Type B pancreatic cell (in vitro differentiated cells): ENCODE data around the gene ARHGAP44. TPM values are rescaled to one million over a fixed set of nuclear protein-coding genes. Genes with fewer than 3 reads are reported as not detected.

Source experiments
- DNase-seq: peaks from one replicate; pipeline ENCODE4 v3.0.0; 2021; ENCODE audit warnings: mixed read lengths; ENCODE audit not compliant: unreplicated experiment; ENCODE audit errors: extremely low spot score
- H3K27ac Mint-ChIP-seq: 2 replicates; pipeline ENCODE4 v1.8.0; 2021; ENCODE audit warnings: mild to moderate bottlenecking, mixed read lengths
- H3K27me3 Mint-ChIP-seq: 2 replicates; pipeline ENCODE4 v1.8.0; 2021; ENCODE audit warnings: mixed read lengths
- H3K36me3 Mint-ChIP-seq: 2 replicates; pipeline ENCODE4 v1.8.0; 2021; ENCODE audit warnings: mixed read lengths
- H3K4me1 Mint-ChIP-seq: one replicate; pipeline ENCODE4 v1.8.0; 2021; ENCODE audit warnings: mixed read lengths; ENCODE audit not compliant: unreplicated experiment
- H3K4me3 Mint-ChIP-seq: 2 replicates; pipeline ENCODE4 v1.8.0; 2021; ENCODE audit warnings: mild to moderate bottlenecking, mixed read lengths
- H3K9me3 Mint-ChIP-seq: 2 replicates; pipeline ENCODE4 v1.8.0; 2021; ENCODE audit warnings: mixed read lengths
- total RNA-seq: library from RNA; stranded (reverse); gene quantifications from 2 replicates; pipeline ENCODE4 v1.2.1, GENCODE V29; 2021; ENCODE audit warnings: low replicate concordance
- TF ChIP-seq, protein P1 (sequence below): fragments of 200-600 bp; sonication (generic); conservative IDR thresholded peaks from 2 replicates; pipeline ENCODE4 v1.5.0; 2021; ENCODE audit warnings: antibody characterized with exemption, mild to moderate bottlenecking

ARHGAP44 gene
- total RNA-seq, 1 donor from 2014 or later = 10.9 TPM

DNA sequence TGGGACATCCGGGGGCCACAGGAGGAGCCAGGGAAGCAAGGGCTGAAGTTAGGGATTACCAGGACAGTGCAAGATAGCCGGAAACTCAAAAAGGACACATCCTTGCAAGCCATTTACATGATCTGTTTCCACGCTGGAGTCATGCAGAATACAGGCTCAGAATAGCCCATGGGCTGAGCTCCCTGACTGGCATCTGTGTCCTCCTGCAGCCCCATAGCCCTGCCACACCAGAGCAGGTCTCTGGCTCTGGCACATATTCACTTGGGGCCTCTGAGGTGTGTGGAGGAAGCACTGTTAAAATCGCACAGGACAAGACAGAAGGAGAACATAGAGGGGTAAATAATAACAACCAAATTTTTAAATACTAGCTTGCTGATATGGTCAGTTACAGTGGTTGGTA lies 162.7 kb downstream of the ARHGAP44 start:
- Mint-ChIP-seq H3K27ac (no peak overlapping the region), H3K9me3 (no peaks in the 10 kb centered on the region), H3K4me1 (no peaks in the 10 kb centered on the region), H3K4me3 (no peak overlapping the region), H3K27me3 (no peaks in the 10 kb centered on the region), H3K36me3 (peaks cover 51% of the 10 kb centered on the region)
- DNase-seq = no peak
- TF ChIP-seq, protein P1, sequence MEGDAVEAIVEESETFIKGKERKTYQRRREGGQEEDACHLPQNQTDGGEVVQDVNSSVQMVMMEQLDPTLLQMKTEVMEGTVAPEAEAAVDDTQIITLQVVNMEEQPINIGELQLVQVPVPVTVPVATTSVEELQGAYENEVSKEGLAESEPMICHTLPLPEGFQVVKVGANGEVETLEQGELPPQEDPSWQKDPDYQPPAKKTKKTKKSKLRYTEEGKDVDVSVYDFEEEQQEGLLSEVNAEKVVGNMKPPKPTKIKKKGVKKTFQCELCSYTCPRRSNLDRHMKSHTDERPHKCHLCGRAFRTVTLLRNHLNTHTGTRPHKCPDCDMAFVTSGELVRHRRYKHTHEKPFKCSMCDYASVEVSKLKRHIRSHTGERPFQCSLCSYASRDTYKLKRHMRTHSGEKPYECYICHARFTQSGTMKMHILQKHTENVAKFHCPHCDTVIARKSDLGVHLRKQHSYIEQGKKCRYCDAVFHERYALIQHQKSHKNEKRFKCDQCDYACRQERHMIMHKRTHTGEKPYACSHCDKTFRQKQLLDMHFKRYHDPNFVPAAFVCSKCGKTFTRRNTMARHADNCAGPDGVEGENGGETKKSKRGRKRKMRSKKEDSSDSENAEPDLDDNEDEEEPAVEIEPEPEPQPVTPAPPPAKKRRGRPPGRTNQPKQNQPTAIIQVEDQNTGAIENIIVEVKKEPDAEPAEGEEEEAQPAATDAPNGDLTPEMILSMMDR = no peak

DNA sequence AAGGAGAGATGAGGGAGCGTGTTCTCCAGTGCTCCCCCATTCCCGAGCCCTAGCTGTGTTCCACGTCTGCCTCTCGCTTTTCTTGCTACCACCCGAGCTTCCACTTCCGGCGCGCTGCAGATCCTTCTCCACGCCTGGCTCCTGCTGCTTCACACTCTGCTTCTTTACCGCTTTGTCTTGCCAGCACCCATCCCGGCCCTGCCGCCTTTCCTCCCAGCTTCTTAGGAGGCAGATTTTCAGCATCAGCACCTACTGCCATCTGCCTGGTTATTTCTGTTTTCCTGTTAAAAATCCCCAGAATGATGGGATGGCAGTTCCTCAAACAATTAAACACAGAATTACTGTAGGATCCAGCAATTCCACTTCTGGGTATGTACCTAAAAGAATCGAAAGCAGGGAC lies 163.9 kb downstream of the ARHGAP44 start:
- Mint-ChIP-seq H3K9me3 (no peaks in the 10 kb centered on the region), H3K36me3 (peaks cover 51% of the 10 kb centered on the region), H3K27ac (no peak overlapping the region), H3K4me3 (no peak overlapping the region), H3K4me1 (no peaks in the 10 kb centered on the region), H3K27me3 (no peaks in the 10 kb centered on the region)
- TF ChIP-seq, protein P1 = no peak
- DNase-seq = no peak

DNA sequence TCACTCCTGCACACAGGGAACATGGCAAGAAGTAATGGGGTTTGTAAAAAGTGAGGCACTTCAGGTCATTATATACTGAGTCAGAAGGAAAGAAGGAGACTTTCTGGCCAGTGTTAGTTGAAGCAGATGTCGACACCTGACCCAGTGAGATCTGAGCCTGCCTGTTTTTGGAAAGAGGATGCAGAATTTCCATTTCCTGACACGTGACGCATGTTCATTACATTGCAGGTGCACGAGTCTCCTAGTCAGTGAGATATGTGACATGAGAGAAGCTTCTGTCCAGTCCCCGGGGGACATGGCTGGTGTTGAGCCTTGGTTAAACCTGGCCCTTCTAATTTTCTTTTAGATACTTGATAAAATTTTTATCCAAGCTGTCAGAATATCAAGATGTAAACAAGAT lies 166.2 kb downstream of the ARHGAP44 start:
- Mint-ChIP-seq H3K4me3 (no peak overlapping the region), H3K4me1 (no peaks in the 10 kb centered on the region), H3K36me3 (peaks cover 47% of the 10 kb centered on the region), H3K27me3 (no peaks in the 10 kb centered on the region), H3K9me3 (no peaks in the 10 kb centered on the region), H3K27ac (no peak overlapping the region)
- DNase-seq = no peak
- TF ChIP-seq, protein P1 = no peak

DNA sequence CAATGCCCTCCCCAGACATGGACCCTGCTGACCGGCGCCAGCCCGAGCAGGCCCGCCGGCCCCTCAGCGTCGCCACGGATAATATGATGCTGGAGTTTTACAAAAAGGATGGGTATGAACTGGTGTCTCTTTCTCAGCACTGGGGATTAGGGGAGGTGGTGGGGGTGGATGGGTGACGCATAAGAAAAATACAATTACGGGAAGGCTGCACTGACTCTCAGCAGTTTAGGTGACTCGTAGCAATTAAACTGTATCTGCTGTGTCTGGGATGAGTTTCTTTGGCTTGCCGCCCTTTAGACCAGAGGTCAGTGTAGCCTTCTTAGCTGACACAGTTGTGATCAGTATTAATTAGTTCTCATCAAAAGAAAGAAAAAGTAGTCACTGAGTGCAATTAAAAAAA lies 169.5 kb downstream of the ARHGAP44 start:
- H3K36me3 Mint-ChIP-seq = peaks cover 29% of the 10 kb centered on the region
- H3K4me3 Mint-ChIP-seq = no peak overlapping the region
- TF ChIP-seq, protein P1 = no peak
- no peak for DNase-seq
- H3K9me3 Mint-ChIP-seq = no peaks in the 10 kb centered on the region
- H3K4me1 Mint-ChIP-seq = no peaks in the 10 kb centered on the region
- no peak overlapping the region for H3K27ac Mint-ChIP-seq
- H3K27me3 Mint-ChIP-seq = no peaks in the 10 kb centered on the region

DNA sequence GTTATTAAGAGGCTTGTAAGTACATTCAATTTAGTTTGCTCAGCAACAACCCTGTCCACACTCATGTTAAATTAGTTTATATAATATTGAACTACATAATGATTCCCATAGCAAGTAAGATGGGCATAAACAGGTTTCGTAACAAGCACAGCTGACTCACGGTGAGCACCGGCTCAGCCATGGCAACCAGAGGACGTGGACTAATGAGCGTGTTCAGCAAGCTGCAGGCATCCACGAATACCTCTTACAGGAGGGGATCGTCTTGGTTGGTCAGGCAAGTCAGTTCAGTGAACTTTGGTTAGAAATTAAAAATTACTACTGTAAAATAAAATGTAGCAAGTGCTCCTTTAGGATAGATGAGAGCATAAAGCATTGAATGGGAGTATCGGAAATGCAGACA lies 170.1 kb downstream of the ARHGAP44 start:
- no peaks in the 10 kb centered on the region for H3K9me3 Mint-ChIP-seq
- H3K36me3 Mint-ChIP-seq = peaks cover 25% of the 10 kb centered on the region
- H3K4me1 Mint-ChIP-seq = no peaks in the 10 kb centered on the region
- DNase-seq = no peak
- H3K4me3 Mint-ChIP-seq = no peak overlapping the region
- TF ChIP-seq, protein P1 = no peak
- H3K27ac Mint-ChIP-seq = no peak overlapping the region
- H3K27me3 Mint-ChIP-seq = no peaks in the 10 kb centered on the region

DNA sequence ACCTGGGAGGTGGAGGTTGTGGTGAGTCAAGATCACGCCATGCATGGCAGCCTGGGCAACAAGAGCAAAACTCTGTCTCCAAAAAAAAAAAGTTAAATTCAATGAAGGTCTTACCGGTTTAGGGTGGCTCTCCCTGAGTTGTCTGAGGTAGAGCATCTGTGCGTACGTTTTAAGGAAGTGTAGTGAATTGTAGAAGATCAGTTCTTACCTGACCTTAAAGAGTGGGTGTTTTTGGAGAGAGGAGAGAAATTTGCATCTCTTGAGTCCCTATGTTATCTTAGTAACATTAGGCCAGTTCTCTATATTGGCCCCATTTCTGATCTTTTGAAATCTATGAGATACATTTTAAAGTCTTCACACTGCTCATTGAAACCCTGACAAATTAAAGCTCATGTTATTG lies 172.4 kb downstream of the ARHGAP44 start:
- TF ChIP-seq, protein P1 = no peak
- DNase-seq = no peak
- H3K9me3 Mint-ChIP-seq = no peaks in the 10 kb centered on the region
- H3K36me3 Mint-ChIP-seq = peaks cover 19% of the 10 kb centered on the region
- no peaks in the 10 kb centered on the region for H3K4me1 Mint-ChIP-seq
- no peak overlapping the region for H3K27ac Mint-ChIP-seq
- no peaks in the 10 kb centered on the region for H3K27me3 Mint-ChIP-seq
- H3K4me3 Mint-ChIP-seq = no peak overlapping the region
